Epithelial cell of esophagus (primary cell): ENCODE results near the gene SAP30L.

Source experiments
- DNase-seq: peaks from one replicate; pipeline ENCODE4 v3.0.0; 2010; ENCODE audit warnings: low read depth
- H3K4me3 ChIP-seq: 2 replicates; pipeline ENCODE4 v1.5.1; 2011; ENCODE audit warnings: mild to moderate bottlenecking, low read length, control low read depth
- CTCF ChIP-seq: IDR thresholded peaks from 2 replicates; pipeline ENCODE4 v1.5.1; 2011; ENCODE audit warnings: low read depth, mild to moderate bottlenecking, low read length, control low read depth, inconsistent platforms; ENCODE audit not compliant: insufficient read depth; ENCODE audit errors: missing control alignments

SAP30L gene

DNA sequence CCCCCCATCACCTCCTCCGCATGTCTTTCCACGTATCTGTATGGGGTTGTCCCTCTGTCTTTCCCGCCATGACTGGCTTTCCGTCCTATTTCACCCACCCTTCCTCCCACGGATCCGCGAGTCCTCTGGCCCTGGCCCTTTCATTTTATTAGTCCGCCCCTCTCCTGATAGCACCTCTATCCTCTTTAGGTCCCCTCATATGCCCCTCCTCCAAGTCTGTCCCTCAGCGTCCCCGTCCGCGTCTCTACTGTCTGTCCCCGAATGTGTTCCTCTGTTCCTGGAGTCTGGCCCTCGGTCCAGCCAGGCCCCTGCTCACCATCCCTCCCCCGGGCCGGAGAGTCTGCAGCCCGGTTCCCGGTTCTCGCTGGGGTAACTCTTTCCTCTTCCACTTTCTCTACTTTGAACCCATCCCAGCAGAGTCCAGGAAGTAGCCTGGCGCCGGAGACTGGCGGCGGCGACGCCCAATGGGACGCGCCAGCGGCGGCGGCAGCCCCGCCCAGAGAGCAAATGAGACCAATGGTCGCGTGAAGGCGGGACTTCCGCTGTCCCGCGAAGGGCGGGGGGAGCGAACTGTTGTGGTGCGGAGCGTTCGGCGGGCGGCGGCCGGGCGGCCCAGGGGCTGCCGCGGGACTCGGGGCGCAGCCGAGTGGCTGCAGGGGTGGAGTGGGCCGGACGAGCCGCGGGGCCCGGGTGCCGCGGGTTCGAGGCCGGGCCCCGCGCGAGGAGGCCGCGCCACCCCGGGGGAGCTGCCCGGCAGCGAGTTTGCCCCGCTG is at the start of gene SAP30L:
SAP30L (plus strand) TSS at position 576 of the 773 bp plus-strand sequence. CDS start 608 bp downstream, outside the sequence.
- DNase-seq, result peak; percentile 94
- H3K4me3 ChIP-seq, result peak within 1 kb of the TSS; percentile 97
- TF ChIP-seq CTCF, result no peak

GRCh38 chr5:154396128-154396527 is 49.7 kb upstream of the SAP30L start:
- TF ChIP-seq CTCF, result no peak
- no peak for DNase-seq
- no peak overlapping the region for H3K4me3 ChIP-seq

DNA sequence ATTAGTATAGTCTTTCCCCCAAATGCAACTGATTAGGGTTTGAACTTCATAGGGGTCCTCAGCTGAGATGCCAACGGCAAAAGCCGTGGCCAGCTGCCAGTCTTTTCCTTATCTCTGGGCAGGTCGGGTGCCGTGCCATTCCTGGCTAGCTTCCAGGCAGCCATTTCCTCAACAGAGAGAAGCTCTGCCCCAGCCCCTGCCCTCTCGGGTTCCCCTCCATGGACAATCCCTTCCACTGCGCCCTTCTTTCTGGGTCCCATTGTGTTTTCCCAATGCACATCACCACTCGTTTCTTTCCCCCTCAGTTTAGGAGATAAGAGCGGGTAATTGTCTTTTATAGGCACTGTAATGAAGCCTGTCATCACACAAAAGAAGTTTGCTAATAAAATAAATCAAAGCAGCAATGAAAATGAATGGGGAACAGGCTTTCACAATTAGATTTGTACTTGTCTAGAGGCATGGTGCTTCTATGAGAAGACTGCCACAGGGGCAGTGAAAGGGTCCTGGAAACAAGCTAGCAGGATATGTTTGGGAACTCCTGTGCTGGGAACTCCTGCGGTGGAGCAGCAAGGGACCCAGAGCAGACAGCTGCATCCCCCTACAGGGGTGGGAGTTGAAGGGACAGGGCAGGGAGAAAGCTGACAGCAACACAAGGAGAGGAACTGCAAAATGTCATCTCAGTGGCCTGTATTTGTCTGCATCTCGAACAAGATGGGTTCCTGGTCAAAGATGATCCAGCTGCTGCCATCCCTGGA is 48.0 kb upstream of the SAP30L start:
- no peak for TF ChIP-seq CTCF
- H3K4me3 ChIP-seq, result no peak overlapping the region
- DNase-seq, result no peak

- no peak for DNase-seq
- no peak for TF ChIP-seq CTCF
- H3K4me3 ChIP-seq, result no peak overlapping the region
Measured at GRCh38 chr5:154400678-154401077, 45.1 kb upstream of the SAP30L start.

DNA sequence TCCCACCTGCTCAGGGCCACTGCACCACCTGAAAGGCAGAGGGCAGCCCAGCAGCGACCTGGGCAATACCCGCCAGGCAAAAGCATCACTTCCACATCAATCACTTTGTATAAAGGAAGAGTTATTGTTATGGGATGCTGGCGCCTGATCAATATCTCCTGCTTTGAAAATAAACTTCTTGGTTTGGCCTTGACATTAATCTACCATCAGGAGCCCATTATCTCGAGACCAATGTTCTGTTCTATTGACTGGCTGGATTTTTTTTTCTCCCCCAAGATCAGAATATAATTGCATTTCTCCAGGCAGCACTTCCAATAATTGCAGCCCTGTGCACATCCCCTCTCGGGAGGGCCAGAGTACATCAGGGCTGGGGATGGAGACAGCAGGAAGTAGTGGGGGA is 44.4 kb upstream of the SAP30L start:
- no peak for TF ChIP-seq CTCF
- no peak for DNase-seq
- H3K4me3 ChIP-seq, result no peak overlapping the region

GRCh38 chr5:154401931-154402330 is 43.9 kb upstream of the SAP30L start:
- DNase-seq, result no peak
- TF ChIP-seq CTCF, result no peak
- no peak overlapping the region for H3K4me3 ChIP-seq
